Caco-2 (cell line): ENCODE results near the gene ENPP3. TPM values are rescaled to one million over a fixed set of nuclear protein-coding genes. Genes with fewer than 3 reads are reported as not detected.

ENCODE experiments used
- BruUV-seq: library from RNA; stranded (reverse); fragments of 400-500 nt; replicated peaks from 2 replicates; lab custom pipeline; 2021; lab: Mats Ljungman, UMichigan
- CTCF ChIA-PET: fragments of 300-600 bp; sonication (Branson Sonifier 250); formaldehyde crosslinking; loops from one replicate; lab custom pipeline; 2022; ENCODE audit warnings: antibody characterized with exemption; lab: Charles Lee
- POLR2A ChIA-PET: fragments of 300-600 bp; sonication (Branson Sonifier 250); formaldehyde crosslinking; loops from one replicate; lab custom pipeline; 2022; ENCODE audit warnings: antibody characterized with exemption; lab: Charles Lee
- DNase-seq, 2 experiments: peaks; one replicate each; pipeline versions ENCODE4 v3.0.0 to v3.0.0-alpha.2; 2020 to 2022
- H3K27me3 ChIP-seq: replicated peaks from 2 replicates; pipeline ENCODE4 v1.6.0; 2011; ENCODE audit warnings: low read length; ENCODE audit not compliant: control insufficient read depth, insufficient read depth
- H3K36me3 ChIP-seq: 2 replicates; pipeline ENCODE4 v1.5.1; 2011; ENCODE audit warnings: low read length; ENCODE audit not compliant: control insufficient read depth, insufficient read depth
- H3K4me1 ChIP-seq: fragments of 250-450 bp; sonication (Bioruptor Pico); 2 replicates; pipeline ENCODE4 v1.5.1; 2020; ENCODE audit warnings: mild to moderate bottlenecking
- H3K4me3 ChIP-seq: 2 replicates; pipeline ENCODE4 v1.5.1; 2011; ENCODE audit warnings: low read depth, mild to moderate bottlenecking, control low read depth, low read length
- H3K9me3 ChIP-seq: fragments of 250-450 bp; sonication (Bioruptor Pico); 2 replicates; pipeline ENCODE4 v1.5.1; 2020; ENCODE audit warnings: mild to moderate bottlenecking, moderate library complexity
- H3K27ac Mint-ChIP-seq: one replicate; pipeline ENCODE4 v1.8.0; 2022; ENCODE audit warnings: mixed read lengths; ENCODE audit not compliant: unreplicated experiment
- H3K27me3 Mint-ChIP-seq: one replicate; pipeline ENCODE4 v1.8.0; 2022; ENCODE audit warnings: mixed read lengths; ENCODE audit not compliant: insufficient read depth, unreplicated experiment
- H3K36me3 Mint-ChIP-seq: one replicate; pipeline ENCODE4 v1.8.0; 2022; ENCODE audit warnings: mild to moderate bottlenecking, mixed read lengths; ENCODE audit not compliant: insufficient read depth, unreplicated experiment
- H3K4me1 Mint-ChIP-seq: one replicate; pipeline ENCODE4 v1.8.0; 2022; ENCODE audit warnings: low read depth, mixed read lengths; ENCODE audit not compliant: unreplicated experiment
- H3K4me3 Mint-ChIP-seq: one replicate; pipeline ENCODE4 v1.8.0; 2022; ENCODE audit warnings: mild to moderate bottlenecking, moderate library complexity, mixed read lengths; ENCODE audit not compliant: unreplicated experiment
- H3K9me3 Mint-ChIP-seq: one replicate; pipeline ENCODE4 v1.8.0; 2022; ENCODE audit warnings: mixed read lengths; ENCODE audit not compliant: unreplicated experiment
- CTCF ChIP-seq, 2 experiments: fragments of 200-600 bp in 1 of 2; IDR thresholded peaks; 1 replicate in 1 of 2; 2 replicates in 1 of 2; pipeline versions ENCODE4 v1.5.1 to v1.8.0; 2011 to 2022; ENCODE audit warnings: antibody characterized with exemption in 1 of 2, control low read depth in 1 of 2, inconsistent platforms in 1 of 2, low read depth in 1 of 2, low read length in 1 of 2, mild to moderate bottlenecking in 1 of 2, moderate library complexity in 1 of 2; ENCODE audit not compliant: insufficient read depth in 1 of 2, severe bottlenecking in 1 of 2, unreplicated experiment in 1 of 2
- intact Hi-C: fragments of 100-400 bp; cut with micrococcal nuclease; formaldehyde crosslinking; loops from one replicate; pipeline ENCODE4 v1.10.0; 2022; ENCODE audit not compliant: unreplicated experiment
- total RNA-seq: library from RNA; stranded (reverse); gene quantifications from 2 replicates; pipeline ENCODE4 v1.2.3, GENCODE V29; 2022

ENPP3 gene
- total RNA-seq, 1 experiment from 2014 or later = not detected

GRCh38 chr6:131646249-131646670, 9.2 kb downstream of the ENPP3 start:
- Histone ChIP-seq H3K36me3 (no peaks in the 10 kb centered on the region), H3K9me3 (no peaks in the 10 kb centered on the region), H3K27me3 (no peaks in the 10 kb centered on the region; the same call in 1 of the 2 replicates), H3K4me1 (no peaks in the 10 kb centered on the region), H3K4me3 (no peak overlapping the region)
- Mint-ChIP-seq H3K36me3 (no peaks in the 10 kb centered on the region), H3K27ac (no peak overlapping the region), H3K9me3 (no peaks in the 10 kb centered on the region), H3K4me1 (no peaks in the 10 kb centered on the region), H3K27me3 (peaks cover 3% of the 10 kb centered on the region), H3K4me3 (no peak overlapping the region)
- POLR2A ChIA-PET = no interaction called here
- no TSS peak for BruUV-seq
- no peak for TF ChIP-seq CTCF (IDR thresholded peaks at IDR 0.05; ENCODE audit: insufficient read depth in 1 of 2, low read depth in 1 of 2, low read length in 1 of 2, severe bottlenecking in 1 of 2, unreplicated experiment in 1 of 2)
- CTCF ChIA-PET = no interaction called here
- intact Hi-C loops = no loop called here
- no peak for DNase-seq

GRCh38 chr6:131651782-131652181, 14.7 kb downstream of the ENPP3 start:
- no peak for DNase-seq
- intact Hi-C loops = no loop called here
- no peak overlapping the region for H3K4me3 ChIP-seq
- CTCF ChIA-PET = no interaction called here
- no TSS peak for BruUV-seq
- H3K4me1 ChIP-seq = no peaks in the 10 kb centered on the region
- no peak overlapping the region for H3K4me3 Mint-ChIP-seq
- H3K9me3 Mint-ChIP-seq = no peaks in the 10 kb centered on the region
- H3K27me3 ChIP-seq = no peaks in the 10 kb centered on the region; the same call in 1 of the 2 replicates
- no peaks in the 10 kb centered on the region for H3K4me1 Mint-ChIP-seq
- no peak overlapping the region for H3K27ac Mint-ChIP-seq
- no peak for TF ChIP-seq CTCF (IDR thresholded peaks at IDR 0.05; ENCODE audit: insufficient read depth in 1 of 2, low read depth in 1 of 2, low read length in 1 of 2, severe bottlenecking in 1 of 2, unreplicated experiment in 1 of 2)
- H3K9me3 ChIP-seq = no peaks in the 10 kb centered on the region
- peaks cover 3% of the 10 kb centered on the region for H3K27me3 Mint-ChIP-seq
- POLR2A ChIA-PET = no interaction called here
- no peaks in the 10 kb centered on the region for H3K36me3 ChIP-seq
- no peaks in the 10 kb centered on the region for H3K36me3 Mint-ChIP-seq

- no peaks in the 10 kb centered on the region for H3K9me3 ChIP-seq
- no peaks in the 10 kb centered on the region for H3K4me1 Mint-ChIP-seq
- no peak overlapping the region for H3K27ac Mint-ChIP-seq
- ChIA-PET CTCF (no interaction called here), POLR2A (no interaction called here)
- no peak overlapping the region for H3K4me3 Mint-ChIP-seq
- H3K27me3 Mint-ChIP-seq = peaks cover 3% of the 10 kb centered on the region
- H3K4me3 ChIP-seq = no peak overlapping the region
- no peaks in the 10 kb centered on the region for H3K36me3 Mint-ChIP-seq
- intact Hi-C loops = no loop called here
- no peaks in the 10 kb centered on the region for H3K9me3 Mint-ChIP-seq
- no peak for DNase-seq
- H3K4me1 ChIP-seq = no peaks in the 10 kb centered on the region
- no peaks in the 10 kb centered on the region for H3K36me3 ChIP-seq
- no TSS peak for BruUV-seq
- H3K27me3 ChIP-seq = no peaks in the 10 kb centered on the region; the same call in 1 of the 2 replicates
- TF ChIP-seq CTCF (IDR thresholded peaks at IDR 0.05; ENCODE audit: insufficient read depth in 1 of 2, low read depth in 1 of 2, low read length in 1 of 2, severe bottlenecking in 1 of 2, unreplicated experiment in 1 of 2) = no peak
Measured at GRCh38 chr6:131652472-131652871, 15.4 kb downstream of the ENPP3 start.
